Upper lobe of left lung (tissue), 4 donors: ENCODE data around the gene JOSD1.

ENCODE experiments used
- EP300 ChIP-seq, 4 donors: sonication (generic); formaldehyde crosslinking; IDR thresholded peaks; one replicate each; pipeline ENCODE4 v1.5.1; 2017; ENCODE audit warnings: antibody characterized with exemption in 4 of 4, control low read depth in 2 of 4
- POLR2AphosphoS5 ChIP-seq, 2 donors: sonication (generic); formaldehyde crosslinking; IDR thresholded peaks; one replicate each; pipeline ENCODE4 v1.5.1; 2017; ENCODE audit warnings: antibody characterized with exemption in 2 of 2
- TF ChIP-seq, protein P1 (sequence below), 6 experiments: fragments of 450-650 bp in 4 of 6; fragments of 200-600 bp in 2 of 6; sonication (generic) in 2 of 6; IDR thresholded peaks; one replicate each; pipeline ENCODE4 v1.5.1; 2016 to 2019; ENCODE audit warnings: antibody characterized with exemption in 6 of 6

DNA sequence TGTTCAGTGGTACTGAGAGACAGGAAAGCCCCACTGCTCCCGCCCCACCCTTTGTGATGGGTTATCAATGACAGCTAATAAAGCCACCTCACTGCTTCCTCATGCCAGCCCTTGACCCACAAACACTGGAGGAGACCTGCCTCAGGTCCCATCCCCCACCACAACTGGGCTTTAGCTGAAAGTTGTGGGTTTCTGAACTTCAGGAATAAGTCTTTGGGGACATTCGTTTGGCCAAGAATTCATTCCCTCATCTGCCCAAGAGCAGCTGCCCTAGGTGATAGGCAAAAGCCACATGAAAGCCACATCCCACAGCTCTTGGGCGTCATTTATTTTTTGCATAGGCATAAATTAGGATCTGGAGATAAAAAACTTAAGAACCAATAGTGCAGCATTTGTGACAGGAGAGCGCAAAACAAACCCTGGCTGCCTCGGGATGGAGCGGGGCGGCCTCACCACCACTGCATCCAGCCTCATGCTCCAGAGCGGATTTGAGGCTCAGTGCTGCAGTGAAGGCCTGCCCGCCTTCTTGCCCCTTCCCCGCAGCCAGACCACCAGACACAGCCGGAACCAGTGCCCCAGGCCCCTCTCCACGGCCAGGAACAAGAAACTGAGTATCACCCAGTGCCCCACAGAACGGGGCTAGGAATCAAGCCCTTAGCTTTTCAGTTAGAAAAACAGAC is 33.8 kb upstream of the JOSD1 start:
- no peak for TF ChIP-seq EP300 (IDR thresholded peaks at IDR 0.05)
- TF ChIP-seq, protein P1, sequence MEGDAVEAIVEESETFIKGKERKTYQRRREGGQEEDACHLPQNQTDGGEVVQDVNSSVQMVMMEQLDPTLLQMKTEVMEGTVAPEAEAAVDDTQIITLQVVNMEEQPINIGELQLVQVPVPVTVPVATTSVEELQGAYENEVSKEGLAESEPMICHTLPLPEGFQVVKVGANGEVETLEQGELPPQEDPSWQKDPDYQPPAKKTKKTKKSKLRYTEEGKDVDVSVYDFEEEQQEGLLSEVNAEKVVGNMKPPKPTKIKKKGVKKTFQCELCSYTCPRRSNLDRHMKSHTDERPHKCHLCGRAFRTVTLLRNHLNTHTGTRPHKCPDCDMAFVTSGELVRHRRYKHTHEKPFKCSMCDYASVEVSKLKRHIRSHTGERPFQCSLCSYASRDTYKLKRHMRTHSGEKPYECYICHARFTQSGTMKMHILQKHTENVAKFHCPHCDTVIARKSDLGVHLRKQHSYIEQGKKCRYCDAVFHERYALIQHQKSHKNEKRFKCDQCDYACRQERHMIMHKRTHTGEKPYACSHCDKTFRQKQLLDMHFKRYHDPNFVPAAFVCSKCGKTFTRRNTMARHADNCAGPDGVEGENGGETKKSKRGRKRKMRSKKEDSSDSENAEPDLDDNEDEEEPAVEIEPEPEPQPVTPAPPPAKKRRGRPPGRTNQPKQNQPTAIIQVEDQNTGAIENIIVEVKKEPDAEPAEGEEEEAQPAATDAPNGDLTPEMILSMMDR (IDR thresholded peaks at IDR 0.05) = no peak
- no peak for TF ChIP-seq POLR2AphosphoS5 (IDR thresholded peaks at IDR 0.05)
